AG04449 (cell line): ENCODE results near the gene UTS2.

Source experiments
- CTCF ChIA-PET: fragments of 350-600 bp; formaldehyde crosslinking; extraction: SDS; loops from one replicate; lab custom pipeline; 2021; ENCODE audit warnings: antibody characterized with exemption; lab: Yijun Ruan, JAX
- POLR2A ChIA-PET: fragments of 400-600, 350-600 bp; formaldehyde crosslinking; extraction: SDS; loops from one replicate; lab custom pipeline; 2020; ENCODE audit warnings: antibody characterized with exemption, inconsistent platforms; lab: Yijun Ruan, JAX
- DNase-seq: peaks from one replicate; pipeline ENCODE4 v3.0.0-alpha.2; 2010; ENCODE audit warnings: low read depth, low spot score
- H3K4me3 ChIP-seq: 2 replicates; pipeline ENCODE4 v1.5.1; 2011; ENCODE audit warnings: low read depth, mild to moderate bottlenecking, control low read depth, low read length
- CTCF ChIP-seq: IDR thresholded peaks from one replicate; pipeline ENCODE4 v1.5.1; 2011; ENCODE audit warnings: mild to moderate bottlenecking, moderate library complexity, low read length, control low read depth, inconsistent platforms; ENCODE audit not compliant: insufficient read depth; ENCODE audit errors: missing control alignments

The UTS2 gene

GRCh38 chr1:7891804-7892203 is 38.9 kb upstream of the UTS2 start:
- TF ChIP-seq CTCF, result no peak
- H3K4me3 ChIP-seq, result no peak overlapping the region
- CTCF ChIA-PET, result interaction anchor here (1.0 to 1.8 kb wide), 3 partner anchors 12 to 140 kb away, joined by 3 to 6 read pairs (median 3); no protein-coding TSS in a partner anchor
- POLR2A ChIA-PET, result interaction anchor here (0.6 kb wide), 1 partner anchor 175 kb away, joined by 3 read pairs; no protein-coding TSS in a partner anchor
- no peak for DNase-seq

DNA sequence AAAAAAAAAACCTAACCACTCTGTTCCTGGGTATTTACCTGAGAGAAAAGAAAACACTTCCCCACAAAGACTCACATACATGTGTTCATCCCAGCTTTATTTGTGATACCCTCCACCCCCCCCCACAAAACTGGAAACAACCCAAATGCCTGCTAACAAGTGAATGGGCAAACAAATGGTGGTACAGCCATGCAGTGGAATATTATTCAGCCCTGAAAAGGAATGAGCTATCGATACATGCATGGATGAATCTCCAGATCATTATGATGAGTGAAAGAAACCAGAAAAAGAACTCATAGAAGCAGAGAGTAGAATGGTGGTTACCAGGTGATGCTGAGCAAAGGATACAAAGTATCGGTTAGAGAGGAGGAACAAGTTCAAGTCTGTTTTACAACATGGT is 38.0 kb upstream of the UTS2 start:
- H3K4me3 ChIP-seq, result no peak overlapping the region
- ChIA-PET POLR2A (no interaction called here), CTCF (interaction anchor here (1.5 to 1.8 kb wide), 2 partner anchors 13 to 81 kb away, joined by 3 to 6 read pairs; no protein-coding TSS in a partner anchor)
- DNase-seq, result no peak
- TF ChIP-seq CTCF, result no peak

- no peak for DNase-seq
- CTCF ChIA-PET, result interaction anchor here (0.7 to 1.7 kb wide), 4 partner anchors 13 to 221 kb away, joined by 3 to 5 read pairs (median 4); no protein-coding TSS in a partner anchor
- POLR2A ChIA-PET, result no interaction called here
Observed at GRCh38 chr1:7888248-7889081, 35.6 kb upstream of the UTS2 start.

DNA sequence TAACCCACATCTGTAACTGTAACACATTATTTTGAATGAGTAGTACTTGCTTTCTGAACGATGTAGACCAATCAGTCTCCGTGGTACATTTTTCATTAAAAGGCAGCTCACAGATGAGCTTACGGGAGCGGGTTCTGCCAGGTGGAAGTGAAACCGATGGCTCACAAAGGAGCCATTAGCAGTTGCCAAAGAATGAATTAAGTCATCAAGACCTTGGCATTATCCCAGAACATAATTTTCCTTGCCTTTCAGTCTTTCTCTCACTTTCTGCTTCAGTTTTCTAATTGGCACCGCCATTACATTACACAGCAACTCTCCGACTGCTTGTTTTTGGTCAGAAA is 33.5 kb upstream of the UTS2 start:
- ChIA-PET CTCF (interaction anchor here (0.6 to 1.5 kb wide), 2 partner anchors 16 to 172 kb away, joined by 3 read pairs; no protein-coding TSS in a partner anchor), POLR2A (no interaction called here)
- no peak for DNase-seq
- no peak overlapping the region for H3K4me3 ChIP-seq
- TF ChIP-seq CTCF, result no peak

More at GRCh38 chr1:7888248-7889081, 35.6 kb upstream of the UTS2 start:
- H3K4me3 ChIP-seq, result no peak overlapping the region
- no peak for TF ChIP-seq CTCF

- no peak overlapping the region for H3K4me3 ChIP-seq
- POLR2A ChIA-PET, result no interaction called here
- no peak for TF ChIP-seq CTCF
- CTCF ChIA-PET, result interaction anchor here (1.5 kb wide), 1 partner anchor 16 kb away, joined by 3 read pairs; no protein-coding TSS in a partner anchor
- no peak for DNase-seq
Observed at GRCh38 chr1:7885513-7886404, 32.9 kb upstream of the UTS2 start.

- ChIA-PET POLR2A (no interaction called here), CTCF (no interaction called here)
- no peak for DNase-seq
- H3K4me3 ChIP-seq, result no peak overlapping the region
- TF ChIP-seq CTCF, result no peak
Observed at GRCh38 chr1:7884757-7885156, 31.9 kb upstream of the UTS2 start.
